Activated CD4-positive, alpha-beta T cell treated with anti-CD3 and anti-CD28 coated beads, Interleukin-2, amount 50 U/mL, for 4 hours (primary cell): ENCODE data around the gene DDX4.
"Not testable (repeated sequence)": the region's sequence is repeated elsewhere in the genome, so short reads cannot be mapped to it uniquely, and the experiment has no call there.

Experiments used
- DNase-seq, 2 experiments: peaks; one replicate each; pipeline ENCODE4 v3.0.0-alpha.2; 2020

Gene DDX4

GRCh38 chr5:55731848-55732247 is 6.0 kb upstream of the DDX4 start:
- no peak for DNase-seq

- no peak for DNase-seq
Observed at GRCh38 chr5:55732585-55732984, 5.3 kb upstream of the DDX4 start.

GRCh38 chr5:55734658-55735057 is 3.2 kb upstream of the DDX4 start:
- DNase-seq, result no peak

GRCh38 chr5:55742778-55743177 is 4.9 kb downstream of the DDX4 start:
- DNase-seq, result no peak

- no peak for DNase-seq
Observed at GRCh38 chr5:55747778-55748318, 10.0 kb downstream of the DDX4 start.

GRCh38 chr5:55749387-55749786 is 11.5 kb downstream of the DDX4 start:
- DNase-seq, result no peak

GRCh38 chr5:55750063-55750462 is 12.2 kb downstream of the DDX4 start:
- no peak for DNase-seq

- DNase-seq, result no peak
Observed at GRCh38 chr5:55750499-55750898, 12.6 kb downstream of the DDX4 start.

- no peak for DNase-seq
Observed at GRCh38 chr5:55758231-55758630, 20.4 kb downstream of the DDX4 start.

- no peak for DNase-seq
Observed at GRCh38 chr5:55758714-55759113, 20.9 kb downstream of the DDX4 start.

GRCh38 chr5:55761721-55762120 is 23.9 kb downstream of the DDX4 start:
- DNase-seq, result not testable (repeated sequence)

GRCh38 chr5:55763746-55764420 is 26.0 kb downstream of the DDX4 start:
- no peak for DNase-seq

GRCh38 chr5:55768279-55768678 is 30.4 kb downstream of the DDX4 start:
- no peak for DNase-seq

GRCh38 chr5:55771175-55771655 is 33.4 kb downstream of the DDX4 start:
- no peak for DNase-seq

- DNase-seq, result no peak
Observed at GRCh38 chr5:55773057-55773456, 35.2 kb downstream of the DDX4 start.

GRCh38 chr5:55777332-55777731 is 39.5 kb downstream of the DDX4 start:
- DNase-seq, result no peak

- no peak for DNase-seq
Observed at GRCh38 chr5:55800924-55801323, 63.1 kb downstream of the DDX4 start.

- DNase-seq, result not testable (repeated sequence)
Observed at GRCh38 chr5:55808814-55809213, 71.0 kb downstream of the DDX4 start.

- not testable (repeated sequence) for DNase-seq
Observed at GRCh38 chr5:55815939-55816338, 78.1 kb downstream of the DDX4 start.

GRCh38 chr5:55816342-55816741 is 78.5 kb downstream of the DDX4 start:
- no peak for DNase-seq

- DNase-seq, result no peak
Observed at GRCh38 chr5:55817030-55817429, 79.2 kb downstream of the DDX4 start.

GRCh38 chr5:55820488-55820887 is 82.6 kb downstream of the DDX4 start:
- no peak for DNase-seq

GRCh38 chr5:55821731-55822512 is 84.1 kb downstream of the DDX4 start:
- no peak for DNase-seq

- DNase-seq, result no peak
Observed at GRCh38 chr5:55823151-55823796, 85.4 kb downstream of the DDX4 start.
